ENCODE data around the gene RASGRP4.

GRCh38 chr19:38387550-38388348 is 38.3 kb downstream of the RASGRP4 start, which contains the start of gene GGN:
- TF ChIP-seq CTCF (IDR thresholded peaks at IDR 0.05) (no peak), POLR2A (IDR thresholded peaks at IDR 0.05) (no peak)
